Fibroblast of lung (primary cell): ENCODE measurements around the gene PCDHGB5. TPM values are rescaled to one million over a fixed set of nuclear protein-coding genes. Genes with fewer than 3 reads are reported as not detected.
A peak's percentile ranks its signal among the peaks of the same experiment; 100 is the strongest.
"Not testable (repeated sequence)": the region's sequence is repeated elsewhere in the genome, so short reads cannot be mapped to it uniquely, and the experiment has no call there.

Experiments
- DNase-seq, 2 donors: peaks; one replicate each; pipeline versions ENCODE4 v3.0.0 to v3.0.0-alpha.2; 2010; ENCODE audit warnings: low read depth in 2 of 2
- H2AFZ ChIP-seq: 2 replicates; pipeline ENCODE4 v1.5.1; 2012; ENCODE audit warnings: low read length, control low read depth, inconsistent platforms
- H3K27ac ChIP-seq: 2 replicates; pipeline ENCODE4 v1.5.1; 2011; ENCODE audit warnings: low read length, control low read depth; ENCODE audit not compliant: insufficient read depth
- H3K27me3 ChIP-seq: 2 replicates; pipeline ENCODE4 v1.5.1; 2011; ENCODE audit warnings: mild to moderate bottlenecking, low read length; ENCODE audit not compliant: control insufficient read depth, insufficient read depth
- H3K36me3 ChIP-seq: 2 replicates; pipeline ENCODE4 v1.5.1; 2011; ENCODE audit warnings: low read length; ENCODE audit not compliant: control insufficient read depth, insufficient read depth
- H3K4me1 ChIP-seq: 2 replicates; pipeline ENCODE4 v1.5.1; 2011; ENCODE audit warnings: low read length; ENCODE audit not compliant: control insufficient read depth, insufficient read depth; ENCODE audit errors: extremely low read depth
- H3K4me2 ChIP-seq: 2 replicates; pipeline ENCODE4 v1.5.1; 2011; ENCODE audit warnings: low read length, control low read depth; ENCODE audit not compliant: insufficient read depth; ENCODE audit errors: extremely low read depth
- H3K4me3 ChIP-seq, 4 experiments: fragments of 200-600 bp in 1 of 4; sonication (generic) in 1 of 4; replicated peaks in 1 of 4; 2 replicates each; pipeline ENCODE4 v1.5.1; 2011 to 2016; ENCODE audit warnings: low read length in 4 of 4, low read depth in 3 of 4, mild to moderate bottlenecking in 3 of 4, control low read depth in 2 of 4, inconsistent platforms in 1 of 4, mixed read lengths in 1 of 4; ENCODE audit not compliant: insufficient read depth in 1 of 4; ENCODE audit errors: control extremely low read depth in 1 of 4
- H3K79me2 ChIP-seq: 2 replicates; pipeline ENCODE4 v1.5.1; 2012; ENCODE audit warnings: mild to moderate bottlenecking, low read length, inconsistent platforms; ENCODE audit not compliant: control insufficient read depth, insufficient read depth
- H3K9ac ChIP-seq: 2 replicates; pipeline ENCODE4 v1.5.1; 2011; ENCODE audit warnings: mild to moderate bottlenecking, low read length, control low read depth; ENCODE audit not compliant: insufficient read depth
- H3K9me3 ChIP-seq: 2 replicates; pipeline ENCODE4 v1.5.1; 2012; ENCODE audit warnings: low read depth, low read length; ENCODE audit not compliant: control insufficient read depth, insufficient read depth
- H4K20me1 ChIP-seq: 2 replicates; pipeline ENCODE4 v1.5.1; 2011; ENCODE audit warnings: low read length; ENCODE audit not compliant: control insufficient read depth, insufficient read depth; ENCODE audit errors: extremely low read depth
- EZH2 ChIP-seq: IDR thresholded peaks from 2 replicates; pipeline ENCODE4 v1.5.1; 2012; ENCODE audit warnings: low read length, control low read depth, mild to moderate bottlenecking; ENCODE audit errors: missing control alignments
- polyA plus RNA-seq, 2 donors: library from polyadenylated mRNA; depleted of rRNA in 1 of 2; stranded (reverse) in 1 of 2; unstranded in 1 of 2; fragments of >200 nt; gene quantifications; 2 replicates each; pipeline ENCODE4 v1.2.1, GENCODE V29; 2011 to 2012; ENCODE audit warnings: missing spikeins in 1 of 2
- total RNA-seq: library from RNA; depleted of rRNA; stranded (reverse); fragments of >200 nt; gene quantifications from 2 replicates; pipeline ENCODE4 v1.2.1, GENCODE V29; 2014
- TF ChIP-seq, protein P1 (sequence below), 2 donors: IDR thresholded peaks in 1 of 2; conservative IDR thresholded peaks in 1 of 2; 1 replicate in 1 of 2; 2 replicates in 1 of 2; pipeline ENCODE4 v1.5.1; 2011 to 2012; ENCODE audit warnings: low read length in 2 of 2, control low read depth in 1 of 2, inconsistent platforms in 1 of 2, low read depth in 1 of 2, mild to moderate bottlenecking in 1 of 2

The PCDHGB5 gene
- total and polyA plus RNA-seq, 2 donors (not counting 1 experiment from before 2014, with no cell fraction given), result 19.6 to 21.5 TPM

DNA sequence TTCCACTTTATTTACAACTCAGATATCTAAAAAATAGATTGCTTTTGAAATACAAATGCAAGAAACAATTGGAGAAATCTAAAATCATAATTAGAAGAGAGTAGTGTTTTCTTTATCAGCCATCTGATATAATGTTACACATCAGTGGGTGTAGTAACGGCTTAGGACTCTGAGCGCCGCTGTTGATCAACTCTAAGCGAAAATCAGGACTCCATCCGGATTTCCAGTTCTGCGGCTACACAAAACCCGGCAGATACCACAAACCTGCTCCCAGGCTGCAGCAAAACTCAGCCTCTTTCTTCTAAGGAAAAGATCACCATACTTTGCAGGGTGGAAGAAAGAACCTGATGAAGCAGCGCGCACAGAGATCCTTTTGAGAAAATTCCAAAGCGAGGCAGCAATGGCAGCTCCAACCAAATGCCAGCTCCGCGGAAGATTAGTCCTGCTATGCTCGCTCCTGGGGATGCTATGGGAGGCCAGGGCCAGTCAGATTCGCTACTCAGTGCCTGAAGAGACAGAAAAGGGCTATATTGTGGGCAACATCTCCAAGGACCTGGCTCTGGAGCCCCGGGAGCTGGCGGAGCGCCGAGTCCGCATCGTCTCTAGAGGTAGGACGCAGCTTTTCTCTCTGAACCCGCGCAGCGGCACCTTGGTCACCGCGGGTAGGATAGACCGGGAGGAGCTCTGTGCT is 5.0 kb downstream of the PCDHGB5 start, which contains the start of gene PCDHGA9:
Gene PCDHGA9 (plus strand): TSS at position 226 of the 691 bp plus-strand sequence. CDS start 175 bp downstream, at position 401.
- Histone ChIP-seq H3K9me3 (peaks cover 4% of the 10 kb centered on the region), H3K4me1 (no peaks in the 10 kb centered on the region), H3K9ac (no peak within 1 kb of the TSS), H2AFZ (no peak within 1 kb of the TSS), H3K27me3 (no peaks in the 10 kb centered on the region), H3K79me2 (no peaks in the 10 kb centered on the region), H3K4me3 (peak within 1 kb of the TSS; percentile 8 to 50 (median 17)), H3K4me2 (peak within 1 kb of the TSS; percentile 62), H3K36me3 (no peaks in the 10 kb centered on the region), H4K20me1 (no peaks in the 10 kb centered on the region), H3K27ac (no peak within 1 kb of the TSS)
- peak; percentile 24 to 57 for DNase-seq
- TF ChIP-seq EZH2, result no peak
- TF ChIP-seq, protein P1, sequence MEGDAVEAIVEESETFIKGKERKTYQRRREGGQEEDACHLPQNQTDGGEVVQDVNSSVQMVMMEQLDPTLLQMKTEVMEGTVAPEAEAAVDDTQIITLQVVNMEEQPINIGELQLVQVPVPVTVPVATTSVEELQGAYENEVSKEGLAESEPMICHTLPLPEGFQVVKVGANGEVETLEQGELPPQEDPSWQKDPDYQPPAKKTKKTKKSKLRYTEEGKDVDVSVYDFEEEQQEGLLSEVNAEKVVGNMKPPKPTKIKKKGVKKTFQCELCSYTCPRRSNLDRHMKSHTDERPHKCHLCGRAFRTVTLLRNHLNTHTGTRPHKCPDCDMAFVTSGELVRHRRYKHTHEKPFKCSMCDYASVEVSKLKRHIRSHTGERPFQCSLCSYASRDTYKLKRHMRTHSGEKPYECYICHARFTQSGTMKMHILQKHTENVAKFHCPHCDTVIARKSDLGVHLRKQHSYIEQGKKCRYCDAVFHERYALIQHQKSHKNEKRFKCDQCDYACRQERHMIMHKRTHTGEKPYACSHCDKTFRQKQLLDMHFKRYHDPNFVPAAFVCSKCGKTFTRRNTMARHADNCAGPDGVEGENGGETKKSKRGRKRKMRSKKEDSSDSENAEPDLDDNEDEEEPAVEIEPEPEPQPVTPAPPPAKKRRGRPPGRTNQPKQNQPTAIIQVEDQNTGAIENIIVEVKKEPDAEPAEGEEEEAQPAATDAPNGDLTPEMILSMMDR (conservative IDR thresholded peaks at IDR 0.05 in 1 of 2, IDR thresholded peaks at IDR 0.05 in 1 of 2; ENCODE audit: low read depth in 1 of 2, low read length in 2 of 2), result peak; percentile 40 to 49

DNA sequence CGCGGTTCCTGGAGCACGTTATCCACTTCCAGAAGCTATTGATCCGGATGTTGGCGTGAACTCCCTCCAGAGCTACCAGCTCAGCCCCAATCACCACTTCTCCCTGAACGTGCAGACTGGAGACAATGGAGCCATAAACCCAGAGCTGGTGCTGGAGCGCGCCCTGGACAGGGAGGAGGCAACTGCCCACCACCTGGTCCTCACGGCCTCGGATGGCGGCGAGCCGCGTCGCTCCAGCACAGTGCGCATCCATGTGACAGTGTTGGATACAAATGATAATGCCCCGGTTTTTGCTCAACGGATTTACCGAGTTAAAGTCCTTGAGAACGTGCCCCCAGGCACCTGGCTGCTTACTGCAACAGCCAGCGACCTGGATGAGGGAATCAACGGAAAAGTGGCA is 5.6 kb downstream of the PCDHGB5 start:
- Histone ChIP-seq H3K79me2 (no peaks in the 10 kb centered on the region), H3K27me3 (no peaks in the 10 kb centered on the region), H4K20me1 (no peaks in the 10 kb centered on the region), H3K27ac (no peak overlapping the region), H3K4me2 (peak overlapping the region; percentile 29), H3K4me3 (peak overlapping the region in 1 of 4 experiments; percentile 50), H2AFZ (no peak overlapping the region), H3K9ac (no peak overlapping the region), H3K36me3 (no peaks in the 10 kb centered on the region), H3K4me1 (no peaks in the 10 kb centered on the region), H3K9me3 (peaks cover 4% of the 10 kb centered on the region)
- TF ChIP-seq, protein P1 (conservative IDR thresholded peaks at IDR 0.05 in 1 of 2, IDR thresholded peaks at IDR 0.05 in 1 of 2; ENCODE audit: low read depth in 1 of 2, low read length in 2 of 2), result no peak
- no peak for TF ChIP-seq EZH2
- DNase-seq, result no peak

DNA sequence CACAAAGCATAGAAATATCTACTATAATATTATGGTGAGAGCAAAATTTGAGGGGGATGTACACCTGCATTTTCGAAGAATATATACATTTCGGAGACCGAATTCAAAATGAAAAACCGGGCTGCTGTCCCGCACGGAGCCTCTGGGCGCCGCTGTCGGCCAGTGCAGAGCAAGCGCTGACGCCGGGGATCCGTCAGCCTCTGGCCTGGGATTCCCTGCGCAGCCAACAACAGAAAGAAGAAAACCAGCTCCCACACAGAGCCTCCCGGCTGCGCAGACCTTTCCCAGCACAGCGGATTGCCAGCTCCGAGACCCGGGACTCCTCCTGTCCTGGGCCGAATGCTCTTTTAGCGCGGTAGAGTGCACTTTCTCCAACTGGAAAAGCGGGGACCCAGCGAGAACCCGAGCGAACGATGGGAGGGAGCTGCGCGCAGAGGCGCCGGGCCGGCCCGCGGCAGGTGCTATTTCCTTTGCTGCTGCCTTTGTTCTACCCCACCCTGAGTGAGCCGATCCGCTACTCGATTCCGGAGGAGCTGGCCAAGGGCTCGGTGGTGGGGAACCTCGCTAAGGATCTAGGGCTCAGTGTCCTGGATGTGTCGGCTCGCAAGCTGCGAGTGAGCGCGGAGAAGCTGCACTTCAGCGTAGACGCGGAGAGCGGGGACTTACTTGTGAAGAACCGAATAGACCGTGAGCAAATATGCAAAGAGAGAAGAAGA is 10.2 kb downstream of the PCDHGB5 start, which contains the start of gene PCDHGB6:
Gene PCDHGB6 (plus strand): TSS at position 232 of the 716 bp plus-strand sequence. CDS start 182 bp downstream, at position 414.
- not testable (repeated sequence) for H2AFZ ChIP-seq, H4K20me1 ChIP-seq, H3K27me3 ChIP-seq, H3K9me3 ChIP-seq, H3K79me2 ChIP-seq, H3K27ac ChIP-seq, H3K9ac ChIP-seq, H3K4me2 ChIP-seq, H3K4me1 ChIP-seq, H3K36me3 ChIP-seq
- peak; percentile 30 to 54 for DNase-seq
- H3K4me3 ChIP-seq, result peak within 1 kb of the TSS in 3 of 4 experiments; percentile 9 to 41 (median 39)
- TF ChIP-seq, protein P1 (conservative IDR thresholded peaks at IDR 0.05 in 1 of 2, IDR thresholded peaks at IDR 0.05 in 1 of 2; ENCODE audit: low read depth in 1 of 2, low read length in 2 of 2), result peak; percentile 41 to 57
